Measurements from ENCODE around the gene XPA.

- TF ChIP-seq, protein P1, sequence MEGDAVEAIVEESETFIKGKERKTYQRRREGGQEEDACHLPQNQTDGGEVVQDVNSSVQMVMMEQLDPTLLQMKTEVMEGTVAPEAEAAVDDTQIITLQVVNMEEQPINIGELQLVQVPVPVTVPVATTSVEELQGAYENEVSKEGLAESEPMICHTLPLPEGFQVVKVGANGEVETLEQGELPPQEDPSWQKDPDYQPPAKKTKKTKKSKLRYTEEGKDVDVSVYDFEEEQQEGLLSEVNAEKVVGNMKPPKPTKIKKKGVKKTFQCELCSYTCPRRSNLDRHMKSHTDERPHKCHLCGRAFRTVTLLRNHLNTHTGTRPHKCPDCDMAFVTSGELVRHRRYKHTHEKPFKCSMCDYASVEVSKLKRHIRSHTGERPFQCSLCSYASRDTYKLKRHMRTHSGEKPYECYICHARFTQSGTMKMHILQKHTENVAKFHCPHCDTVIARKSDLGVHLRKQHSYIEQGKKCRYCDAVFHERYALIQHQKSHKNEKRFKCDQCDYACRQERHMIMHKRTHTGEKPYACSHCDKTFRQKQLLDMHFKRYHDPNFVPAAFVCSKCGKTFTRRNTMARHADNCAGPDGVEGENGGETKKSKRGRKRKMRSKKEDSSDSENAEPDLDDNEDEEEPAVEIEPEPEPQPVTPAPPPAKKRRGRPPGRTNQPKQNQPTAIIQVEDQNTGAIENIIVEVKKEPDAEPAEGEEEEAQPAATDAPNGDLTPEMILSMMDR (IDR thresholded peaks at IDR 0.05) = no peak
- TF ChIP-seq POLR2A (IDR thresholded peaks at IDR 0.05) (no peak), EP300 (IDR thresholded peaks at IDR 0.05) (no peak)
Measured at GRCh38 chr9:97660340-97660739, 36.8 kb downstream of the XPA start.
